ENCODE results near the gene INTS4. TPM values are rescaled to one million over a fixed set of nuclear protein-coding genes. Genes with fewer than 3 reads are reported as not detected.
"Not testable (repeated sequence)": the region's sequence is repeated elsewhere in the genome, so short reads cannot be mapped to it uniquely, and the experiment has no call there.

The INTS4 gene
- total RNA-seq, 4 donors from 2014 or later, result 10.0 to 13.8 (median 11.9) TPM

GRCh38 chr11:78030429-78031325, 36.2 kb upstream of the INTS4 start:
- intact Hi-C loops (cut with DNase I; ENCODE audit: low total_unique reads) (no loop called here), in situ Hi-C loops (cut with MboI; ENCODE audit: low sequenced_read_pairs in 4 of 4) (no loop called here)
- peak in 1 of 2 donors; percentile 44 for ATAC-seq
- H3K4me1 ChIP-seq, result peaks cover 0 to 4% of the 10 kb centered on the region in 2 donors
- no peaks in the 10 kb centered on the region for H3K9me3 ChIP-seq
- no peak overlapping the region for H3K4me3 ChIP-seq
- no peak for TF ChIP-seq CTCF (IDR thresholded peaks at IDR 0.05 in 4 of 5, conservative IDR thresholded peaks at IDR 0.05 in 1 of 5)
- TF ChIP-seq POLR2A (IDR thresholded peaks at IDR 0.05), result no peak
- no peaks in the 10 kb centered on the region for H3K36me3 ChIP-seq
- no peaks in the 10 kb centered on the region for H3K27me3 ChIP-seq
- no peak overlapping the region for H3K27ac ChIP-seq
- DNase-seq, result no peak

- H3K4me1 ChIP-seq; H3K4me3 ChIP-seq; H3K36me3 ChIP-seq; in situ Hi-C loops (cut with MboI; ENCODE audit: low sequenced_read_pairs in 4 of 4); ATAC-seq; H3K9me3 ChIP-seq; intact Hi-C loops (cut with DNase I; ENCODE audit: low total_unique reads); H3K27ac ChIP-seq; DNase-seq; H3K27me3 ChIP-seq: not testable (repeated sequence)
These were observed 34.0 kb upstream of the INTS4 start for GRCh38 chr11:78028423-78028822.

GRCh38 chr11:78027759-78028158, 33.3 kb upstream of the INTS4 start:
- in situ Hi-C loops (cut with MboI; ENCODE audit: low sequenced_read_pairs in 4 of 4) (no loop called here), intact Hi-C loops (cut with DNase I; ENCODE audit: low total_unique reads) (no loop called here)
- Histone ChIP-seq H3K9me3 (no peaks in the 10 kb centered on the region), H3K4me1 (peaks cover 0 to 4% of the 10 kb centered on the region in 2 donors), H3K36me3 (no peaks in the 10 kb centered on the region), H3K4me3 (no peak overlapping the region), H3K27ac (no peak overlapping the region), H3K27me3 (peaks cover 0 to 1% (median 0%) of the 10 kb centered on the region in 3 donors)
- no peak for DNase-seq
- TF ChIP-seq POLR2A (IDR thresholded peaks at IDR 0.05) (no peak), CTCF (IDR thresholded peaks at IDR 0.05 in 4 of 5, conservative IDR thresholded peaks at IDR 0.05 in 1 of 5) (no peak)
- ATAC-seq, result no peak

GRCh38 chr11:78025378-78025777, 30.9 kb upstream of the INTS4 start:
- in situ Hi-C loops (cut with MboI; ENCODE audit: low sequenced_read_pairs in 4 of 4), result no loop called here
- intact Hi-C loops (cut with DNase I; ENCODE audit: low total_unique reads), result no loop called here
- Histone ChIP-seq H3K36me3 (no peaks in the 10 kb centered on the region), H3K4me3 (no peak overlapping the region), H3K4me1 (no peaks in the 10 kb centered on the region), H3K9me3 (no peaks in the 10 kb centered on the region), H3K27ac (no peak overlapping the region), H3K27me3 (peaks cover 0 to 4% (median 0%) of the 10 kb centered on the region in 3 donors)
- no peak for DNase-seq
- TF ChIP-seq CTCF (IDR thresholded peaks at IDR 0.05 in 4 of 5, conservative IDR thresholded peaks at IDR 0.05 in 1 of 5) (no peak), POLR2A (IDR thresholded peaks at IDR 0.05) (no peak)
- ATAC-seq, result no peak

DNA sequence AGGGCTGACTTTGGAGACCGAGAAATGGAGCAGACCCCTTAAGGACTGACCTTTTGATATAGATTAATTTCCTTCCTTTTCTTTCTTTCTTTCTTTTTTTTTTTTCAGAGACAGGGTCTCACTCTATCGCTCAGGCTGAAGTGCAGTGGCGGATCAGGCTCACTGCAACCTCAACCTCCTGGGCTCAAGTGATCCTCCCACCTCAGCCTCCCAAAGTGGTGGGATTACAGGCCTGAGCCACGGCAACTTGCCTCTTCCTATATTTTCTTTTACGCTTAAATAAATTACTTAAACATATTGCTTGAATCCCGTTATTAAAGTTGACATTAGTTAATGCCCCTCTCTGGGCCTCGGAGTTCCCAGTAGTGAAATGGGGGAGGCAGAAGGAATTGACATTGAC, 29.0 kb upstream of the INTS4 start:
- no peak for ATAC-seq
- Histone ChIP-seq H3K9me3 (no peaks in the 10 kb centered on the region), H3K4me3 (peak overlapping the region; percentile 29 to 46 (median 36)), H3K27me3 (peaks cover 0 to 4% (median 0%) of the 10 kb centered on the region in 3 donors), H3K4me1 (no peaks in the 10 kb centered on the region), H3K27ac (no peak overlapping the region), H3K36me3 (no peaks in the 10 kb centered on the region)
- DNase-seq, result no peak
- TF ChIP-seq CTCF (IDR thresholded peaks at IDR 0.05 in 4 of 5, conservative IDR thresholded peaks at IDR 0.05 in 1 of 5) (no peak), POLR2A (IDR thresholded peaks at IDR 0.05) (no peak)
- intact Hi-C loops (cut with DNase I; ENCODE audit: low total_unique reads) (no loop called here), in situ Hi-C loops (cut with MboI; ENCODE audit: low sequenced_read_pairs in 4 of 4) (no loop called here)

All from gastrocnemius medialis (tissue), 4 donors.